MM.1S (cell line): Measurements from ENCODE around the gene LINGO1.

Experiments
- DNase-seq: peaks from one replicate; pipeline ENCODE4 v3.0.0-alpha.2; 2015
- H2AFZ ChIP-seq: fragments of 300-600 bp; sonication (generic); 2 replicates; pipeline ENCODE4 v1.6.0; 2016; ENCODE audit warnings: antibody characterized with exemption, low read length
- H3F3A ChIP-seq: fragments of 300-600 bp; sonication (generic); 2 replicates; pipeline ENCODE4 v1.6.1; 2016; ENCODE audit warnings: mild to moderate bottlenecking, antibody characterized with exemption, low read length, moderate library complexity, mixed read lengths; ENCODE audit not compliant: insufficient read depth
- H3K27ac ChIP-seq: fragments of 300-600 bp; sonication (generic); 2 replicates; pipeline ENCODE4 v1.5.1; 2016; ENCODE audit warnings: mild to moderate bottlenecking, low read length
- H3K27me3 ChIP-seq: fragments of 300-600 bp; sonication (generic); replicated peaks from 2 replicates; pipeline ENCODE4 v1.6.0; 2016; ENCODE audit warnings: low read length; ENCODE audit not compliant: insufficient read depth
- H3K36me3 ChIP-seq: fragments of 300-600 bp; sonication (generic); replicated peaks from 2 replicates; pipeline ENCODE4 v1.6.1; 2016; ENCODE audit warnings: mild to moderate bottlenecking, low read length, mixed read lengths; ENCODE audit not compliant: insufficient read depth
- H3K4me1 ChIP-seq: fragments of 300-600 bp; sonication (generic); 2 replicates; pipeline ENCODE4 v1.6.1; 2016; ENCODE audit warnings: low read length, mixed read lengths
- H3K4me2 ChIP-seq: fragments of 300-600 bp; sonication (generic); 2 replicates; pipeline ENCODE4 v1.6.0; 2016; ENCODE audit warnings: low read depth, low read length
- H3K4me3 ChIP-seq: fragments of 300-600 bp; sonication (generic); 2 replicates; pipeline ENCODE4 v1.5.1; 2016; ENCODE audit warnings: low read length, mixed read lengths
- H3K79me2 ChIP-seq: fragments of 300-600 bp; sonication (generic); 2 replicates; pipeline ENCODE4 v1.6.1; 2016; ENCODE audit warnings: mixed run types, low read length, mixed read lengths
- H3K9ac ChIP-seq: fragments of 300-600 bp; sonication (generic); 2 replicates; pipeline ENCODE4 v1.6.1; 2016; ENCODE audit warnings: low read length, mixed read lengths
- H3K9me2 ChIP-seq: fragments of 300-600 bp; sonication (generic); replicated peaks from 2 replicates; pipeline ENCODE4 v1.6.1; 2016; ENCODE audit warnings: mild to moderate bottlenecking, low read length, mixed read lengths; ENCODE audit not compliant: insufficient read depth
- H3K9me3 ChIP-seq: fragments of 300-600 bp; sonication (generic); replicated peaks from 2 replicates; pipeline ENCODE4 v1.6.1; 2016; ENCODE audit warnings: mild to moderate bottlenecking, low read length, mixed read lengths; ENCODE audit not compliant: insufficient read depth
- H4K20me1 ChIP-seq: fragments of 300-600 bp; sonication (generic); 2 replicates; pipeline ENCODE4 v1.6.1; 2016; ENCODE audit warnings: mild to moderate bottlenecking, low read length, moderate library complexity, mixed read lengths; ENCODE audit not compliant: insufficient read depth
- EZH2 ChIP-seq: fragments of 300-600 bp; sonication (generic); optimal IDR thresholded peaks from 2 replicates; pipeline ENCODE3; 2017; ENCODE audit warnings: low read depth, mild to moderate bottlenecking, antibody characterized with exemption, low read length, mixed read lengths
- EZH2phosphoT487 ChIP-seq: fragments of 300-600 bp; sonication (generic); IDR thresholded peaks from 2 replicates; pipeline ENCODE4 v1.6.1; 2018; ENCODE audit warnings: antibody characterized with exemption, low read length
- TF ChIP-seq, protein P1 (sequence below): fragments of 300-600 bp; sonication (generic); IDR thresholded peaks from 2 replicates; pipeline ENCODE4 v1.5.1; 2016; ENCODE audit warnings: antibody characterized with exemption, low read length, mixed read lengths

LINGO1 gene

DNA sequence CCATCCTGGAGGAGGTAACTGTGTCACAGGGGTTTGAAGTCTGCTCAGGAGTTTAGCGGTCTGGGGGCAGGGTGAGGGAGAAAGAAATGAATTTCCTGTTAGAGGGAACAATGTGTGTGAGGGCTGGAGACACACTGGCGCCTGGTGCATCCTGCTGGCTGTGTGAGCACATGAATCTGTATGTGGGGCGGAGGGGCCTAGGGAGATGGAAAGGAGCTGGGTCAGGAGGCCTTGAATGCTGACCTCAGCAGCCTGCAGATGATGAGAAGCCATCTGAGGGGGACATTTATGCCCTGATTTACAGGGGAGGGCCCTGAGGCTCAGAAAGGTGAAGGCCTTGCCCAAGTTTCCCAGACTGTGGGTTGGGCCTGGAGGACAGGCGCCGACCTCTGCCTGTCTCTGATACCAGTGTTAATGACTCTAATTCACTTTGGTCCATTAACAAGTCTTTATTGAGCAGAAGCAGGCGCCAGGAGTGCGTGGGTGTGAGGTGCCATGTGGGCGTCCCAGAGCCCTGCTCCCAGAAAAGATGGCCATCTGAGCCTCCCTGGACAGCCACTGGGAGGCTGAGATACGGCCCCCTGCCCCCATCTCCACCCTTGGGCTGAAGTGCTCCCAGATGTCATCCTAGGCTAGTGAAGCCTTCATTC is 34.8 kb downstream of the LINGO1 start:
- no peaks in the 10 kb centered on the region for H3K9me3 ChIP-seq
- no peak overlapping the region for H3K27ac ChIP-seq
- no peak overlapping the region for H3K9ac ChIP-seq
- no peaks in the 10 kb centered on the region for H4K20me1 ChIP-seq
- no peak for DNase-seq
- no peaks in the 10 kb centered on the region for H3K79me2 ChIP-seq
- H3F3A ChIP-seq: no peaks in the 10 kb centered on the region
- H3K4me1 ChIP-seq: no peaks in the 10 kb centered on the region
- no peaks in the 10 kb centered on the region for H3K27me3 ChIP-seq
- no peaks in the 10 kb centered on the region for H3K9me2 ChIP-seq
- H3K4me3 ChIP-seq: no peak overlapping the region
- TF ChIP-seq, protein P1, sequence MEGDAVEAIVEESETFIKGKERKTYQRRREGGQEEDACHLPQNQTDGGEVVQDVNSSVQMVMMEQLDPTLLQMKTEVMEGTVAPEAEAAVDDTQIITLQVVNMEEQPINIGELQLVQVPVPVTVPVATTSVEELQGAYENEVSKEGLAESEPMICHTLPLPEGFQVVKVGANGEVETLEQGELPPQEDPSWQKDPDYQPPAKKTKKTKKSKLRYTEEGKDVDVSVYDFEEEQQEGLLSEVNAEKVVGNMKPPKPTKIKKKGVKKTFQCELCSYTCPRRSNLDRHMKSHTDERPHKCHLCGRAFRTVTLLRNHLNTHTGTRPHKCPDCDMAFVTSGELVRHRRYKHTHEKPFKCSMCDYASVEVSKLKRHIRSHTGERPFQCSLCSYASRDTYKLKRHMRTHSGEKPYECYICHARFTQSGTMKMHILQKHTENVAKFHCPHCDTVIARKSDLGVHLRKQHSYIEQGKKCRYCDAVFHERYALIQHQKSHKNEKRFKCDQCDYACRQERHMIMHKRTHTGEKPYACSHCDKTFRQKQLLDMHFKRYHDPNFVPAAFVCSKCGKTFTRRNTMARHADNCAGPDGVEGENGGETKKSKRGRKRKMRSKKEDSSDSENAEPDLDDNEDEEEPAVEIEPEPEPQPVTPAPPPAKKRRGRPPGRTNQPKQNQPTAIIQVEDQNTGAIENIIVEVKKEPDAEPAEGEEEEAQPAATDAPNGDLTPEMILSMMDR: no peak
- no peak for TF ChIP-seq EZH2
- no peak for TF ChIP-seq EZH2phosphoT487
- H2AFZ ChIP-seq: no peak overlapping the region
- no peaks in the 10 kb centered on the region for H3K36me3 ChIP-seq
- H3K4me2 ChIP-seq: no peak overlapping the region

DNA sequence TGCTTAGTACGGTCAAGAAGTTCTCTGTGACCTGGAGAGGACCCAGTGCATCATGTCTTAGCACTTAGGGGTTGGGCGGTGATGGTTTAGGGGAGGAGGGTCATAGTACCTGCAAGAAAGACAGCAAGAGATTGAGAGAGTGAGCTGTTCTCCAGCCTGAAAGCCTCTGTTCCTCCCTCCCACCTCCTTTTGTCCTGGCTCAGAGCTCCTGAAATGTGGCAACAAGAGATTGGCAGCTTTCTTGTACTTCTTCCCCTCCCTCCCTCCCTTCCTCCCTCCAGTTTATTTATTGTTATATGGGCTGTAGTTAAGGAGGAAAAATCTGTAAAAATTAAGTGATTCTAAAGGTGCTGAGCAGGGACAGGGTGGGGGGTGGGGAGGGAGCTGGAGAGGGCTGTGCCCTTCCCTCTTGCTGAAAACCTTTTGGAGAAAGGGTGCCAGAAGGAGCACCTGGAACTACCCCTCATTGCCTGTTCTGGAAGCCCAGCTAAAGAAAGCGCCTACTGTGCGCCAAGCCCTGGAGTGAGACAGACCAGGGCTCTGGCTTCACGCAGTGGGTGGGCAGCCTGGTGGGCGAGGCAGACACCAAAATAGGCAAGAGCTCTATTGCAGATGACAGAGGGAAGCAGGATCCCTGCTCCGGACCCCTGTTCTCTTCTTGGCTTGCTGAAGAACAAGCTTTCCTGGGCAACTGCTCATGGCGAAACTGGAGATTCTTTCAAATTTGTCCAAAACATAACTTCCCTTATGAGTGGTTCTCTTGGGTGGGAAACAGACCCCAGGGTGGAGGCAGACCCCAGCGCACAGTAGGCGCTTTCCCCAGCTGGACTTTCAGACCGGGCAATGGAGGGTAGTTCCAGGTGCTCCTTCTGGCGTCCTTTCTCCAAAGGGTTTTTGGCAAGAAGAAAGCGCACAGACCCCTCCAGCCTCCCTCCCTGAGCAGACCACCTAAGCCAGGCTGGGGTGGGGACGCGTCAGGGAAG is 35.6 kb downstream of the LINGO1 start:
- no peak overlapping the region for H3K4me3 ChIP-seq
- no peak overlapping the region for H2AFZ ChIP-seq
- H3K9ac ChIP-seq: no peak overlapping the region
- H3K36me3 ChIP-seq: no peaks in the 10 kb centered on the region
- no peaks in the 10 kb centered on the region for H3F3A ChIP-seq
- H3K27ac ChIP-seq: no peak overlapping the region
- no peaks in the 10 kb centered on the region for H3K79me2 ChIP-seq
- H3K4me1 ChIP-seq: no peaks in the 10 kb centered on the region
- no peaks in the 10 kb centered on the region for H3K9me2 ChIP-seq
- no peaks in the 10 kb centered on the region for H3K9me3 ChIP-seq
- TF ChIP-seq, protein P1: no peak
- no peak for TF ChIP-seq EZH2phosphoT487
- DNase-seq: no peak
- no peaks in the 10 kb centered on the region for H3K27me3 ChIP-seq
- no peaks in the 10 kb centered on the region for H4K20me1 ChIP-seq
- H3K4me2 ChIP-seq: no peak overlapping the region

DNA sequence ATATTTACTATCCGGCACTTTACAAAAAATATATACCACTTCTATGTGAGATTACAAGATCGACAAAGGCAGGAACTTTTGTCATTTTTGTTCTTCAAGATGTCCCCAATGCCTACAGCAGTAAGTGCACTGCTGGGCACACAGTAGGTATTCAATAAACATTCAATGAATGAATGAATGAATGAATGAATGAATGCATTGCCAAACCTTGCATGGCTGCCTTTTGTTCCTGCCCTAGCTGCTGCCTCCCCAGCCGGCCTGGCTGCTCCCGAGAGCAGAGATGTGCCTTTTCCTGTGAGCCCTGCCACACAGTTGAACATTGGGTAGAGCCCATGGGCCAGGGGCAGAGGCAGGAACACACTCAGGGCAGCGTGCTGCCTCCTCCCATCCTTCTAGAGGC is 37.5 kb downstream of the LINGO1 start:
- no peak overlapping the region for H3K27ac ChIP-seq
- no peaks in the 10 kb centered on the region for H3K9me2 ChIP-seq
- H4K20me1 ChIP-seq: no peaks in the 10 kb centered on the region
- no peaks in the 10 kb centered on the region for H3K36me3 ChIP-seq
- H3F3A ChIP-seq: no peaks in the 10 kb centered on the region
- H3K27me3 ChIP-seq: no peaks in the 10 kb centered on the region
- TF ChIP-seq EZH2: no peak
- TF ChIP-seq EZH2phosphoT487: no peak
- TF ChIP-seq, protein P1: no peak
- no peak overlapping the region for H3K4me3 ChIP-seq
- H3K4me2 ChIP-seq: no peak overlapping the region
- no peak for DNase-seq
- no peak overlapping the region for H3K9ac ChIP-seq
- H3K79me2 ChIP-seq: no peaks in the 10 kb centered on the region
- H2AFZ ChIP-seq: no peak overlapping the region
- no peaks in the 10 kb centered on the region for H3K4me1 ChIP-seq
- H3K9me3 ChIP-seq: no peaks in the 10 kb centered on the region
